ENCODE data around the gene PGAP6.
"Not testable (repeated sequence)": the region's sequence is repeated elsewhere in the genome, so short reads cannot be mapped to it uniquely, and the experiment has no call there.

PGAP6 gene

DNA sequence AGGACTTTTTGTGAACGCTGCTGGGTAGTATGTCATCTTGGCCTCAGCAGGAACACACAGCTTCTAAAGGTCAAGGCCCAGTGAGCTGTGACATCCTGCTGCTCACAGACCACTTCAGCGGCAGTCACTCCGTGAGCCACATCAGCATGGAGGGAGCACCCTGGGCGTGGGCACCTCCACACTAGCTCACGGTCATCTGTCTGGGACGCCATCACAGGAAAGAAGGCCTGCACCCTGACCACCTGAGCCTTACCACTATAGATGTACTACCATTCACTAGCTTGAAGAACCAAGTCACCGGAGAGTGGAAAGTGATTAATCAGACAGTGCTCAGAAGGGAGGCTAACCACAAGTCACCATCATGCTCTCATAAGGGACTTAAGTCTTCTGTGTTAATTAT lies 32.6 kb downstream of the PGAP6 start:
- DNase-seq, result no peak

DNA sequence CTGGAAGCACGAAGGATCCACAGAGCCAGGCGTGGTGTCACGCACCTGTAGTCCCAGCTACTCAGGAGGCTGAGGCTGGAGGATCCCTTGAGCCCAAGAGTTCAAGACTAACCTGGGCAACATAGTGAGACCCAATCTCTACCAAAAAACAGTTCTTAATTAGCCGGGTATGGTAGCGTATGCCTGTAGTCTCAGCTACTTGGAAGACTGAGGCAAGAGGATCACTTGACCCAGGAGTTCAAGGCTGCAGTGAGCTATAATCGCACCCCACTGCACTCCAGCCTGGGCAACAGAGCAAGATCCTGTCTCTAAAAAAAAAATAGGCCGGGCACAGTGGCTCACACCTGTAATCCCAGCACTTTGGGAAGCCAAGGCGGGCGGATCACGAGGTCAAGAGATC lies 33.3 kb downstream of the PGAP6 start:
- DNase-seq, result not testable (repeated sequence)

DNA sequence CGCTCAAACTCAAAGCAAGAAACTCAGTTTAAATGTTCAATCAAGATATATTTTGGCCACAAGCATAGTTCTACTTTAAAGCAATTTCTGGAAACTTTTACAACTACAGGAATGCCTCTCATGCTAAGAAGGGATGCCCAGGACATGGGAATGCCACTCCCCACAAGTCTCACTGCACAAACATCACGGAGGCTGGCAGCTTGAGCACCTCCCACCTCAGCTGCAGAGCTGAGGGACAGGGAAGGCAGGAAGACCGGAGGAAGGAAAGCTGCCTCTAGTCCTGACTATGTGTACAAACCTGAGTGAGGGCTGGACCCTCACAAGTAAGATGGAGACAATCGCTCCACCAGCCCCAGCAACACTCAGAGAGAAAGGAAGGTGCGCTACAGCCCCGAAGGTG lies 34.6 kb downstream of the PGAP6 start:
- DNase-seq, result no peak

- DNase-seq, result no peak
Measured at GRCh38 chr16:346587-346986, 35.2 kb downstream of the PGAP6 start.

- no peak for DNase-seq
Measured at GRCh38 chr16:345772-346171, 36.0 kb downstream of the PGAP6 start.

GRCh38 chr16:342455-343213 lies 39.1 kb downstream of the PGAP6 start:
- no peak for DNase-seq

- not testable (repeated sequence) for DNase-seq
Measured at GRCh38 chr16:341974-342336, 39.8 kb downstream of the PGAP6 start.

GRCh38 chr16:341095-341973 lies 40.4 kb downstream of the PGAP6 start:
- not testable (repeated sequence) for DNase-seq

- DNase-seq, result no peak
Measured at GRCh38 chr16:340370-341091, 41.2 kb downstream of the PGAP6 start.

DNA sequence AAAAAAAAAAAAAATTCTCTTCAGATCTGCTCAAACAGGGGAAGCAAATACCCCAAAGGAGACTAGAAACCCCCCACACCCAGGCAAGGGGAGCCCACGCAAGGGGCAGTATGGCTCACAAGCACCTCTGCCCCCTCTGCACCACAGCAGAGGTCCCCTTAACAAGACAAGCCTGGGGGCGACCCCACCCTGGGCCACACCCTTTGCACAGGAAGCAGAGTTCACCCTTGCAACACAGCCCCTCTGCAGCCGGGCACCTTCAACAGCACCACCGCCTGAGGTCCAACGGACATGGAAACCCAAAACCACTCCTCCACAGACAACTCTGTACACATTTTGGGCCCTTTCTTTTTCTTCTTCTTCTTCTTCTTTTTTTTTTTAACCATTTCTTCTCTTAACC lies 42.1 kb downstream of the PGAP6 start:
- DNase-seq, result no peak

GRCh38 chr16:337975-338575 lies 43.7 kb downstream of the PGAP6 start:
- DNase-seq, result no peak

DNA sequence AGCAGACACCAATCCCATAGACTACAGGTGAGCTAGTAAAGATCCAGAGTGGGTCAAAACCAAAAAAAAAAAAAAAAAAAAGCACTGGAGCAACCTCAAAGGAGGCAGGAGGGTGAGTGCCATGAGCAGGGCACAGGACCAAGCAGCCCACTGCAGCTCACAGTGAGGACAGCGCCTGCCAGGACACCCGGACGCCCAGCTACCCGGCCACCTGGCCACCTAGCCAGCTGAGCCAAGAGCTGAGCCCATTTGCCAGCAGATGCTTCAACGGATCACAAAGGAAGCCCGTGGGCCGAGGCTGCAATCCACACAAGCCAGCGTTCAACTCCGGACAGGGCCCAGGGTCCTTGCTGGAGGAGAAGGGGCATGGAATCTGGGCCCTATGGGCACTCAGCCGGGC lies 44.3 kb downstream of the PGAP6 start:
- peak in 1 of 2 experiments; percentile 6 for DNase-seq

GRCh38 chr16:336269-336668 lies 45.5 kb downstream of the PGAP6 start:
- DNase-seq, result no peak

- not testable (repeated sequence) for DNase-seq
Measured at GRCh38 chr16:334861-335632, 46.7 kb downstream of the PGAP6 start.

GRCh38 chr16:334164-334832 lies 47.5 kb downstream of the PGAP6 start:
- not testable (repeated sequence) for DNase-seq

DNA sequence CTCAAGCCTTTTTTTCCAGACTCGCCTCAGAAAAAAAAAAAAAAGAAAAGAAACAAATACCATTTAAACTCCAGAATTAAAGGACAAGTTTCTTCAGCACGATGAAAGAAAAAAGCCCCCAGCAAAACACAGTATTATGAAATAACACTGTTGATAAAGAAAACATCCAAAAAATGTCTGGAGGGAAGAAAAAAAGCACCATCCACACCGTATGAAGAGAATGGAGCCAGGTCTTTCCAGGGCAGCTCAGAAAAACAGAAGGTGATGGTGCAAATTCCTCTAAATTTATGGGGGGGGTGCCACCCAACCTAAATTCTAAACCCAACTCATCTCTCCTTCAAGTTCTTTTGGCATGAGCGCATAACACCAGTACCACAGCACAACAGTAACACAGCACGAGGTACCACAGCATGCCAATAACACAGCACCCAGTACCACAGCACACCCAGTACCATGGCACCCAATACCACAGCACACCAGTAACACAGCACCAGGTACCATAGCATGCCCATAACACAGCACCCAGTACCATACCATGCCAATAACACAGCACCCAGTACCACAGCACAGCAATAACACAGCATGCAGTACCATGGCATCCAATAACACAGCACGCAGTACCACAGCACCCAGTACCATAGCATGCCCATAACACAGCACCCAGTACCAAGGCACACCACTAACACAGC lies 48.2 kb downstream of the PGAP6 start:
- DNase-seq, result no peak

GRCh38 chr16:331181-331814 lies 50.5 kb downstream of the PGAP6 start:
- DNase-seq, result not testable (repeated sequence)

- no peak for DNase-seq
Measured at GRCh38 chr16:330741-331140, 51.0 kb downstream of the PGAP6 start.

DNA sequence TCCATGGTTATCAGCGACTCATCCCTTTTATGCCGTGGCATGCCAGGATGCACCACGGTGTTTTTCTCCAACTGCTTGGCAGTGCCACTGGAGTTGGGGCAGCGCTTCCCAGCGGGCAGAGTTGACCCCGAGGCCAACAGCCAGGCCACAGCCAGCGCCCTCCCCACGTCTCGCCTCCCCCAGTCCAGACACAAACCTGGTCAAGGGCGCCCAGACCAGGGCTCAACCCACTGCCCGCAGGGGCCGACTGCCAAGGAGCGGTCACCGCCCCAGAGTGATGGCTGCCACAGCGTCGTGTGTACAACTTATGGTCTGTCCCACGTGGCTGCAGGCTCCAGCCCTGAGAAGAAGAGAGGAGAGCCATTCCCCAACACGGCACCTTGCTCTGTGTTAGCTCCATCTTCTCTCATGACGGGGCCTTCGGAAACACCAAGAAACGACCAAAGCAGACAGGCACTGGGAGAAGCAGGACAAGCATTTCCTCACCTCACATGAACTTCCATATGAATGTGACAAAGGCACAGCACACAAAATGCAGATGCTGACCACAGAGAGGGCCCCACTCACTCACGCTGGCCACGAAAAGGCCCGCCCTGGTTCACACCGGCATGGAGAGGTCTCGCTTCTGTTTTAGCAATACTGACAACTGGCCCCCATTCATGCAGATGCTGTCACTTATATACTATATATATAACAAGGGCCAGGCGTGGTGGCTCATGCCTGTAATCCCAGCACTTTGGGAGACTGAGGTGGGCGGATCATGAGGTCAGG lies 56.2 kb downstream of the PGAP6 start:
- no peak for DNase-seq
